ENCODE results near the gene CDH12.
A peak's percentile ranks its signal among the peaks of the same experiment; 100 is the strongest.
"Not testable (repeated sequence)": the region's sequence is repeated elsewhere in the genome, so short reads cannot be mapped to it uniquely, and the experiment has no call there.

CDH12 gene

DNA sequence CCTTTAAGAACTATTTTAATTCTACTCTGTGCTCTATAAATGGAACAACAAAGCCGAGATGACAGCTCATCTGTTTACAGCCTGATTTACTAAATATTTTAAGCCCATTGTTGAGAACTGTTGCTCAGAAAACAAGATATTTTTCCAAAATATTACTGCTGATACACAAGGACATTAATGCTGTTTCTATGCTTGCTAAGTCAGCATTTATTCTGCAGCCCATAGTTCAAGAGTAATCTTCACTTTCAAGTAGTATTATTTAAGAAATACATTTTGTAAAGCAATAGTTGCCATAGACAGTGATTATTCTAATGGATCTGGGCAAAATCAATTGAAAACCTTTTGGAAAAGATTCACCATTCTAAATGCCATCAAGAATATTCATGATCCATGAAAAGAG, 208.3 kb downstream of the CDH12 start:
- DNase-seq, result no peak

DNA sequence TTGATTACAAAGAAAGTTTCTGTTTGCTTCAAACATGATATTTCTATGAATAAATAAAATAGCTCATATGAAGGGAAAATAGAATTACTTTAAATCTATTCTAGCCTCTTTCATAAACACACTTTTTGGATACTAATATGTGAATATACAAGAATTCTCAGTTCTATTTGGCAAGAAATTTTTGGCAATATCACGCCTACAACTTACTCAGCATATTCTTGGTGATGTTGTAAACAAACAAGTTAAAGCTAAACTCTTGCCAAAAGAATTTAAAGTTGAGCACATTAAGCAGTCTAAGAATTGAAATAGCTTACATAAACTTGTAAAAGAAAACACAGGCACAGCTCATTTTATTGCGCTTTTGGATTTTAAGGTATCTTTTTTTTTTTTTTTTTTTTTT, 209.8 kb downstream of the CDH12 start:
- DNase-seq, result no peak

DNA sequence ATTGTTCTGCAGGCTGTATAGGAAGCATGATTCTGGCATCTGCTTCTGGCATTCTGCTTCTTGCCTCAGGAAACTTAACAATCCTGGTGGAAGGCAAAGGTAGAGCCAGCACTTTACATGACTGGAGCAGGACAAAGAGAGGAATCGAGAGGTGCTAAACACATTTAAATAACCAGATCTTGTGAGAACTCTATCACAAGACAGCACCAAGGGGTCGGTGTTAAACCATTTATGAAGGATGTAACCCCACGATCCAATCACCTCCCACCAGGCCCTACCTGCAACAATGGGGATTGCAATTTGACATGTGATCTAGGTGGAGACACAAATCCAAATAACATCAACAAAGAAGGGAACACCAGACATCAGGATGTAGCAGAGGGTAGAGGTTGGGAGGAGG, 221.5 kb downstream of the CDH12 start:
- DNase-seq, result no peak

DNA sequence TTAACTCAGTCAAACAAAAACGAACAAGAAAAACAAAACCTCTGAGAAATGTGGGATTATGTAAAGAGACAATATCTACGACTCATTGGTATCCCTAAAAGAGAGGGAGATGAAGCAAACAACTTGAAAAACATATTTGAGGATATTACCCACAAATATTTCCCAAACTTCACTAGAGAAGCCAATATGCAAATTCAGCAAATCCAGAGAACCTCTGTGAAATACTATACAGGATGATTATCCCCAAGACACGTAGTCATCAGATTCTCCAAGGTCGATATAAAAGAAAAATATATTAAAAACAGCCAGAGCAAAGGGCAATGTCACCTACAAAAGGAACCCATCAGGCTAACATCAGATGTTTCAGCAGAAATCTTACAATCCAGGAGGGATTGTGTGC, 226.1 kb downstream of the CDH12 start:
- no peak for DNase-seq

- no peak for DNase-seq
These were observed 227.7 kb downstream of the CDH12 start for GRCh38 chr5:22625451-22625850.

DNA sequence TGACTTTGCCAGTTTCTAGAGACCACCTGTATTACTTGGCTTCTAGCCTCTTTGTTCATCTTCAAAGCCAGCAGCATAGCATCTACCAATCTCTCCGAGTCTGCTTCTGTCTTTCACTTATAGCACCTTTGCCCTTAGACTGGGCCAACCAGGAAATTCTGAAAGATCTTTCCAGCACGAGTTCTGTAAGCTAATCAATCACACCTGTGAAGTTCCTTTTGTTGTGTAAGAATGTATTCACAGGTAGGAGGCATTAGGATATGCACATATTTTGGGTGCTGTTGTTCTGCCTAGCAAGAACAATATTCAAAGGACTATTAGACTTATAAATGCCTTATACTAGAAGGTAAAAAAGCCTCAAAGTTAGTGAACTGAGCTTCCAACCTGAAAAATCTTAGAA, 232.1 kb downstream of the CDH12 start:
- DNase-seq, result no peak

- no peak for DNase-seq
These were observed 237.2 kb downstream of the CDH12 start for GRCh38 chr5:22615964-22616363.

GRCh38 chr5:22614486-22615094, 238.6 kb downstream of the CDH12 start:
- DNase-seq, result no peak

DNA sequence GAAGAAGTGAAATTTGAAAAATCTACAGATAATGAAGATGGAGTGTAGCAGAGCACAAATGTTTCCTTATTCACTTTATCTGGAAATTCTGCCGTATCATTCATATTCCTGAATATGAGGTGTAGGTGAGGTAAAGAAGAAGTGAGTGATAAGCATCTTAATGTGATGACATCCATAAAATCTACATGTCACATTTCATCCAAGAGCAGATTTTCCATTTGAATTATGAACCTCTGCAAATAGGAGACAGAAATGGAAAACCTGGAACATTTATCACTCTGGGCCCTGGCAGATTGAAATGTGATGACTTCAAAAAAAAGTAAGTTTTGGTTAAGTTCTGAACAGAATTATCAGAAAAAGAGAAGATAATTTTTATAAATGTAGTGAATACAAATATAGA, 240.2 kb downstream of the CDH12 start:
- DNase-seq, result no peak

GRCh38 chr5:22611327-22611726, 241.8 kb downstream of the CDH12 start:
- no peak for DNase-seq

GRCh38 chr5:22607498-22607897, 245.6 kb downstream of the CDH12 start:
- not testable (repeated sequence) for DNase-seq

GRCh38 chr5:22605473-22605872, 247.7 kb downstream of the CDH12 start:
- DNase-seq, result no peak

GRCh38 chr5:22604711-22605110, 248.4 kb downstream of the CDH12 start:
- DNase-seq, result no peak

- DNase-seq, result no peak
These were observed 254.3 kb downstream of the CDH12 start for GRCh38 chr5:22598796-22599195.

- no peak for DNase-seq
These were observed 256.7 kb downstream of the CDH12 start for GRCh38 chr5:22596404-22596970.

DNA sequence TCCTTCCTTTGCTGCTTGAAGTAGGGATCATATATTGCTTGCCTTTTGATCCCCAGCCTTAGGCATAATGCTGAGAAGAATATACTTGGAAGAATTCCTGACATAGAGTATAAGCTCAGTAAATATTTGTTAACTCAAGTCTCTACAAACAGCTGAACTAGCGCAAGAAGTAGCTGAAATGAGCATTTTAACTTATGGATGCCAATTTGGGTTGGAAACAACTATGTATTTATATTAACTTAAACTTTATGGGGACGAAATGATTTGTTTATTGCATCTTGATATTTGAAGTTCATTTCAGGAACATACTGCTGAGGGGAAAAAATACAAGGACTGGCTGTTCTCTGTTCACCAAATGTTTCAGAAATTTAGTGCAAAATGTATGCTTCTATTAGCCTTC, 258.7 kb downstream of the CDH12 start:
- no peak for DNase-seq

DNA sequence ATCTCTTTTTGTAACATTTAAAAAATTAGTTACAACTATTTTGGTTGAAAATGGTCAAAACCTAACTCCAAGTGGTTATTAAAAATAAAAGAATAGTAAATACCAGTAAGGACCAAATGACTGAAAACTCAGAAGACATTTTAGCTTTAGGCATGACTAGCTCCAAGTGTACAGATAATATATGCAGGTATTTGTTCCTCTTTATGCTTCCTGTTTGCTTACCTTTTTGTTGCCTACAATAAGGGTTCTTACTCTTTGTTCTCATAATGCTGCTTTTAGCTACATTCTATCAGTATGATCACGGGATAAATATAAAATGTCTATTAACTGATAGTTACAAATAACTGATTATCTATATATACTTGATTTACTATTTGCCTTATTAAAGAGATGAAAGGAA, 259.6 kb downstream of the CDH12 start:
- no peak for DNase-seq

DNA sequence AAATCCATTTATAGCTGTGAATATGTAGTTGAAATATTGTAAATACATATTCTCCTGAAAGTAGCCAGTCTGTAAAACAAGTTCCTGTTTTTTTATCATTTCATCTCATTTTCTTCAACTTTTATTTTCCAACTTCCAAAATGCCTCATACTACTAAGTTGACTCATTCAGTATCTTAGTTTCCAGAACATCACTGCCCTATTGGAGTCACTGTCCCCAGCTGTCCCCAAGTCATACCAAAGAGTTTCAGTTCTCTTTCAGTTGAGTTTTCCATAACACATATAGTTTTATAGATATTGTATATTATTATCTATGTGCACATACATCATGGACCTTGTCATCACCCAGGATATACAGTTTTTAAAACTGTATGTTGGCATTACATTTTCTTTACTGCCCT, 261.7 kb downstream of the CDH12 start:
- DNase-seq, result no peak

DNA sequence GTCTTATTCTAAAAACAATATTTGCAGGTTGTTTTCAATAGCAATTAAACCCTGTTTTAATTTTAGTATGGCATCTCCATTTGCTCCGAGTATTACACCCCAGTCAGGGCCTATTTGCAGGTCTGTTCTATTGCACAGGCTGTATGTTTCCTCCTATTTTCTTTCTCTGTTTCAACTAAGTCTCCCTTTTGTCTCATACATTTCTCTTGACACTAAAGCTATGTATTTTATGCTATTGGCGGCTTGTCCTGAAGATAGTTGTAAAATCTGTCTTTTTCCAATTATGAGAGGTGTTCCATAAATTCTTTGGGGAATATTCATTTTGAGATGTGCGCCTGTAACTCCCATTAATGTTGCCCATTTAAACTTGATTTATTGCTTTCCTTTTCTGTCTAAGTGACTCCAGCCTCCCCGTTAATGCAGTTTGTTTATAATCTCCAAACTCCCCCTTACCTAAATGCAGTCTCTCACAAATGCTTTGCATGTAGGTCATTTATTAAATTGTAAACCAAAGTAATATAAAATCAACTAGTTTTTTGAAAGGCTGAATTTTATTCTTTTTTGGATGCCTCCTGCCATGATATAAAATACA, 262.4 kb downstream of the CDH12 start:
- no peak for DNase-seq

- DNase-seq, result no peak
These were observed 275.4 kb downstream of the CDH12 start for GRCh38 chr5:22577711-22578110.

DNA sequence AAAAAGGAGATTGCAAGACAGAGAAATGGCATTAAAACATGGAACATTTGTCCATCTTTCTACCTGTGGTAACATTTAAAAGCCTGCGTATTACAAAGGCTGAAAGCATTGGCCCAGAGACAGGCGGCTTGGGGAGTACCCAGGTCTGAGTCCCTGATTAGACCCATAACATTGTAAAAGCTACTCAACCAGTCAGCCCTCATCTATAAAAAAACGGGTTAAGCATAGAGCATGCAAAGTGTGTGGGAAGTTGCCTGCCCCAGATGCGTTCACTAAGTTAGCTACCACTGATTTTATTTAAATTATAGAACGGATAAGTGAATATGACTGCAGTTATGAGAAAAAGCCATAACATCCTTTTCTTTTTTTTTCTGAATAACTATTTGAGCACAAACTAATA, 276.1 kb downstream of the CDH12 start:
- no peak for DNase-seq

GRCh38 chr5:22572941-22573340, 280.2 kb downstream of the CDH12 start:
- DNase-seq, result no peak

DNA sequence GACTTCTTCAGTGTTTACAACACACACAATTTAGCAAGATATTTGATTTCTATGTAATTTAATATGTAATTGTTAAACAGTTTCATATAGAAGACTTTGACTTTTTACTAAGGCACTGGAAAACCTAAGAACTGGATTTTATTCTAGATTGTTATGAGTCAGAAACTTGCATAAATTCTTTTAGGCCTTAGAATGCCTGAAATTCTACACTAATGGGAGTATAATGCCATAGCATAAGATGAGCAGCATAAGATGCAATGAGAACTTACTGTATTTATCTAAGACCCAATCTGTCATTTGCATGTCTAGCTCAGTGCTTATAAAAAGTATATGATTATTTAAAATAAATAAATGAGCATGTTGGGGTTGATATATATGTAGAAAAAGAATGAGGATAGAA, 285.2 kb downstream of the CDH12 start:
- no peak for DNase-seq

DNA sequence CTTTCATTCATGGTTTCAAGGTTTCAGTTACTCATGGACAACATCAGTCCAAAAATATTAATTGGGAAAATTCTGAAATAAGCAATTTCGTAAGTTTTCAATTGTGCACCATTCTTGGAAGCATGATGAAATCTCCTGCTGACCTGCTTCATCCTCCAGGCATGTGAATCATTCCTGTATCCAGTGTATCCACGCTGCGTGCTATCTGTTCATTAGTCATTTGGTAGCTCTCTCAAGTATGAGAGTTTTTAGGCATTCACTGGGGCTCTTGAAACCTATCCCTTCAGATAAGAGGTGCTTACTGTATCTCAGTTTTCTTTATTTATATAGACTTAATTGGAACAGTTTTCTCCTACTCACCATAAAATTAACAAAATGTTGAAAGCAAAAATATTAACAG, 293.0 kb downstream of the CDH12 start:
- DNase-seq, result peak in 1 of 2 experiments; percentile 20

GRCh38 chr5:22557251-22557650, 295.9 kb downstream of the CDH12 start:
- no peak for DNase-seq
